ENCODE results near the gene KCNE3. TPM values are rescaled to one million over a fixed set of nuclear protein-coding genes. Genes with fewer than 3 reads are reported as not detected.

Gene KCNE3
- total RNA-seq, 1 experiment from 2014 or later, result not detected

GRCh38 chr11:74457356-74457755 is 10.0 kb downstream of the KCNE3 start:
- H3K4me2 ChIP-seq (ENCODE audit: low read length), result no peak overlapping the region
- H3K9ac ChIP-seq (ENCODE audit: low read length), result no peak overlapping the region
- H3K27me3 ChIP-seq (ENCODE audit: insufficient read depth, low read length), result no peaks in the 10 kb centered on the region
- ChIA-PET POLR2A (no interaction called here), RAD21 (ENCODE audit: low non-redundant PET in 1 of 2, low total read pairs in 2 of 2, uncharacterized antibody in 2 of 2, unreplicated experiment in 2 of 2) (no interaction called here), CTCF (no interaction called here)
- H2AFZ ChIP-seq (ENCODE audit: low read depth, low read length, poor library complexity, severe bottlenecking), result no peak overlapping the region
- H3K79me2 ChIP-seq (ENCODE audit: insufficient read depth, low read length), result no peaks in the 10 kb centered on the region
- H3K9me2 ChIP-seq (ENCODE audit: insufficient read depth), result no peaks in the 10 kb centered on the region
- no peak overlapping the region for H3K27ac ChIP-seq (ENCODE audit: low read depth, low read length)
- intact Hi-C loops (cut with micrococcal nuclease), result no loop called here
- H3K36me3 ChIP-seq (ENCODE audit: control insufficient read depth in 1 of 2, insufficient read depth in 2 of 2, low read length in 2 of 2), result no peaks in the 10 kb centered on the region
- ATAC-seq (no peak), DNase-seq (ENCODE audit: low read depth, low spot score) (no peak)
- no peak overlapping the region for H3K4me3 ChIP-seq (replicated peaks in 1 of 2; ENCODE audit: low read depth in 1 of 2, low read length in 2 of 2)
- no peaks in the 10 kb centered on the region for H3K9me3 ChIP-seq (ENCODE audit: control insufficient read depth in 1 of 2, insufficient read depth in 1 of 2, low read depth in 1 of 2, low read length in 2 of 2)
- no TSS peak for BruUV-seq (replicated peaks)
- H3K4me1 ChIP-seq (ENCODE audit: control insufficient read depth in 1 of 2, insufficient read depth in 2 of 2, low read length in 2 of 2), result no peaks in the 10 kb centered on the region
- no peaks in the 10 kb centered on the region for H4K20me1 ChIP-seq (ENCODE audit: insufficient read depth)
- TF ChIP-seq EGR1 (IDR thresholded peaks at IDR 0.05; ENCODE audit: low read depth) (no peak), ELF1 (IDR thresholded peaks at IDR 0.05; ENCODE audit: borderline replicate concordance, low read depth) (no peak), SP1 (IDR thresholded peaks at IDR 0.05; ENCODE audit: low read depth) (no peak), ZNF274 (IDR thresholded peaks at IDR 0.05; ENCODE audit: low read depth, low read length) (no peak), CEBPB (IDR thresholded peaks at IDR 0.05; ENCODE audit: low read depth) (no peak), SRF (IDR thresholded peaks at IDR 0.05; ENCODE audit: low read depth) (no peak), POLR2A (IDR thresholded peaks at IDR 0.05; ENCODE audit: borderline replicate concordance, extremely low read depth, insufficient read depth, insufficient read length) (no peak), EZH2 (IDR thresholded peaks at IDR 0.05) (no peak), TCF7L2 (IDR thresholded peaks at IDR 0.05; ENCODE audit: borderline replicate concordance, extremely low read depth, insufficient read depth, insufficient read length) (no peak), ATF3 (IDR thresholded peaks at IDR 0.05) (no peak), REST (IDR thresholded peaks at IDR 0.05; ENCODE audit: low read depth) (no peak), CBX3 (IDR thresholded peaks at IDR 0.05; ENCODE audit: low read depth) (no peak)

All from HCT116 (cell line).